K562 (cell line): ENCODE measurements around the gene KIF7. TPM values are rescaled to one million over a fixed set of nuclear protein-coding genes. Genes with fewer than 3 reads are reported as not detected.
A peak's percentile ranks its signal among the peaks of the same experiment; 100 is the strongest.

Experiments used
- ATAC-seq: fragments of 200-7000 bp; cut with Tn5 transposase; 3 replicates; pipeline ENCODE4 v1.9.1; 2020; ENCODE audit warnings: moderate library complexity
- BruUV-seq: library from RNA; stranded (reverse); fragments of 400-500 nt; replicated peaks from 2 replicates; lab custom pipeline; 2021; lab: Mats Ljungman, UMichigan
- CTCF ChIA-PET: fragments of 300-600 bp; formaldehyde crosslinking; extraction: SDS; loops from one replicate; lab custom pipeline; 2021; ENCODE audit warnings: low intra/inter-chr PET ratio; lab: Yijun Ruan, JAX
- POLR2A ChIA-PET: fragments of 300-600, 350-650 bp; sonication (Branson Sonifier 250); formaldehyde crosslinking; extraction: SDS; loops from one replicate; lab custom pipeline; 2021; ENCODE audit warnings: antibody characterized with exemption, inconsistent platforms; lab: Yijun Ruan, JAX
- DNase-seq, 4 experiments: peaks; one replicate each; pipeline versions ENCODE4 v3.0.0 to v3.0.0-alpha.2; 2011 to 2018; ENCODE audit warnings: low spot score in 3 of 4, mixed read lengths in 3 of 4; ENCODE audit errors: extremely low read depth in 1 of 4
- FAIRE-seq: peaks from 2 replicates; lab custom pipeline; 2011; peaks lifted over from hg19 to GRCh38; lab: Jason Lieb, UNC
- H2AFZ ChIP-seq: 2 replicates; pipeline ENCODE4 v1.6.0; 2011; ENCODE audit warnings: low read depth, low read length, control low read depth, inconsistent platforms
- H3K27ac ChIP-seq: fragments of 200-600 bp; 3 replicates; pipeline ENCODE4 v1.8.0; 2011; ENCODE audit warnings: low read depth, mild to moderate bottlenecking, control low read depth, inconsistent platforms, low read length, moderate library complexity, mixed read lengths; ENCODE audit errors: extremely low read depth
- H3K27me3 ChIP-seq, 2 experiments: fragments of 300-600 bp in 1 of 2; 2 replicates in 1 of 2; 3 replicates in 1 of 2; pipeline versions ENCODE4 v1.6.0 to v1.8.0; 2011; ENCODE audit warnings: inconsistent platforms in 2 of 2, low read length in 2 of 2, mild to moderate bottlenecking in 1 of 2, mixed read lengths in 1 of 2, moderate library complexity in 1 of 2; ENCODE audit not compliant: control insufficient read depth in 2 of 2, insufficient read depth in 2 of 2
- H3K36me3 ChIP-seq: fragments of 300-600 bp; 3 replicates; pipeline ENCODE4 v1.8.0; 2011; ENCODE audit warnings: mild to moderate bottlenecking, low read length, inconsistent platforms; ENCODE audit not compliant: control insufficient read depth, insufficient read depth
- H3K4me1 ChIP-seq, 2 experiments: fragments of 200-600 bp in 1 of 2; replicated peaks in 1 of 2; 2 replicates in 1 of 2; 3 replicates in 1 of 2; pipeline versions ENCODE4 v1.5.1 to v1.8.0; 2011; ENCODE audit warnings: inconsistent platforms in 2 of 2, low read length in 2 of 2, mild to moderate bottlenecking in 1 of 2, mixed read lengths in 1 of 2, moderate library complexity in 1 of 2; ENCODE audit not compliant: control insufficient read depth in 2 of 2, insufficient read depth in 2 of 2
- H3K4me2 ChIP-seq: 2 replicates; pipeline ENCODE4 v1.6.1; 2011; ENCODE audit warnings: low read length, control low read depth, inconsistent platforms, mixed read lengths; ENCODE audit not compliant: insufficient read depth
- H3K4me3 ChIP-seq: fragments of 200-600 bp; sonication (generic), shearing (Covaris generic); 2 replicates; pipeline ENCODE4 v1.5.1; 2016; ENCODE audit warnings: control low read depth, inconsistent platforms
- H3K79me2 ChIP-seq: fragments of 200-600 bp; 3 replicates; pipeline ENCODE4 v1.8.0; 2011; ENCODE audit warnings: low read length, inconsistent platforms; ENCODE audit not compliant: control insufficient read depth, insufficient read depth
- H3K9ac ChIP-seq, 2 experiments: 2 replicates each; pipeline versions ENCODE4 v1.6.0 to v1.6.1; 2011; ENCODE audit warnings: low read depth in 2 of 2, low read length in 2 of 2, control low read depth in 1 of 2, inconsistent platforms in 1 of 2, mild to moderate bottlenecking in 1 of 2, mixed read lengths in 1 of 2; ENCODE audit not compliant: insufficient read depth in 1 of 2
- H3K9me1 ChIP-seq: one replicate; pipeline ENCODE4 v1.6.0; 2011; ENCODE audit warnings: inconsistent platforms, mild to moderate bottlenecking, low read length, moderate library complexity; ENCODE audit not compliant: control insufficient read depth, insufficient read depth
- H3K9me3 ChIP-seq: replicated peaks from 2 replicates; pipeline ENCODE4 v1.5.1; 2011; ENCODE audit warnings: low read depth, low read length, inconsistent platforms; ENCODE audit not compliant: control insufficient read depth, insufficient read depth
- H4K20me1 ChIP-seq: replicated peaks from 2 replicates; pipeline ENCODE4 v1.6.1; 2011; ENCODE audit warnings: low read length, inconsistent platforms, mixed read lengths; ENCODE audit not compliant: control insufficient read depth, insufficient read depth
- NKRF ChIP-seq: fragments of 450-650 bp; IDR thresholded peaks from 2 replicates; pipeline ENCODE4 v1.6.1; 2016; ENCODE audit warnings: borderline replicate concordance
- POLR2A ChIP-seq: fragments of 450-650 bp; conservative IDR thresholded peaks from 2 replicates; pipeline ENCODE4 v1.6.1; 2016
- POLR2G ChIP-seq: fragments of 200-400 bp; formaldehyde crosslinking; IDR thresholded peaks from 2 replicates; pipeline ENCODE4 v1.6.1; 2017; ENCODE audit warnings: low read depth, mild to moderate bottlenecking, antibody characterized with exemption, low read length, moderate library complexity
- RBM22 ChIP-seq: fragments of 200-400 bp; formaldehyde crosslinking; IDR thresholded peaks from 2 replicates; pipeline ENCODE4 v1.6.1; 2018; ENCODE audit warnings: low read length, low read depth; ENCODE audit not compliant: poor library complexity, severe bottlenecking
- SUPT5H ChIP-seq: fragments of 450-650 bp; IDR thresholded peaks from 2 replicates; pipeline ENCODE4 v1.6.1; 2016
- ZBTB33 ChIP-seq: sonication (generic); formaldehyde crosslinking; IDR thresholded peaks from 2 replicates; pipeline ENCODE4 v1.8.1; 2023; ENCODE audit warnings: mild to moderate bottlenecking, missing genetic modification reagents
- ZNF395 ChIP-seq: fragments of 200-800 bp; sonication (Bioruptor generic); IDR thresholded peaks from 2 replicates; pipeline ENCODE4 v1.6.1; 2017; ENCODE audit warnings: missing genetic modification characterization, missing compliant biosample characterization
- WGBS: fragments of 100-300 bp; shearing (Covaris generic); methylation state at CpG from one replicate; pipeline ENCODE4 v1.1.6; 2016; ENCODE audit warnings: low coverage, mixed read lengths; ENCODE audit not compliant: insufficient coverage; ENCODE audit errors: missing lambda C conversion rate; 5-methylcytosine and 5-hydroxymethylcytosine counted together
- in situ Hi-C: fragments of 300-500 bp; cut with MboI; formaldehyde crosslinking; loops from 4 replicates; pipeline ENCODE4 v1.15.0; 2018; ENCODE audit warnings: inconsistent platforms, mixed read lengths
- intact Hi-C: fragments of 100-400 bp; cut with micrococcal nuclease; formaldehyde crosslinking; loops from 2 replicates; pipeline ENCODE4 v1.14.2; 2022
- polyA plus RNA-seq, 8 experiments: library from polyadenylated mRNA; depleted of rRNA in 4 of 8; stranded (reverse) in 5 of 8; unstranded in 3 of 8; fragments of >200 nt; fragmentation: Nextera tagmentation in 2 of 8; fragmentation: Illumina TruSeq in 1 of 8; extraction: Ambion mirVana in 2 of 8; extraction: Trizol in 1 of 8; gene quantifications; 2 replicates each; pipeline versions ENCODE4 v1.2.1 to v1.2.3, GENCODE V29; 2011 to 2014; ENCODE audit warnings: inconsistent platforms in 1 of 8, missing spikeins in 1 of 8
- total RNA-seq, 7 experiments: library from RNA; depleted of rRNA in 6 of 7; stranded (reverse); fragments of >200 nt in 6 of 7; fragmentation: Illumina TruSeq in 2 of 7; extraction: Trizol in 2 of 7; gene quantifications; 2 replicates each; pipeline versions ENCODE4 v1.2.1 to v1.2.3, GENCODE V29; 2011 to 2021; ENCODE audit warnings: low replicate concordance in 1 of 7

KIF7 gene
- total and polyA plus RNA-seq, 9 of the 15 experiments (the other 6 are each of a cell fraction or from before 2014, with no cell fraction given): 0.04 to 2.0 (median 0.58) TPM

- peaks cover 59% of the 10 kb centered on the region for H3K36me3 ChIP-seq
- no peak overlapping the region for H3K27ac ChIP-seq
- no peaks in the 10 kb centered on the region for H3K9me1 ChIP-seq
- no peak overlapping the region for H3K4me2 ChIP-seq
- FAIRE-seq (no peak), DNase-seq (peak in 1 of 4 experiments; percentile 7), ATAC-seq (peak; percentile 50)
- no peaks in the 10 kb centered on the region for H3K79me2 ChIP-seq
- no peaks in the 10 kb centered on the region for H4K20me1 ChIP-seq
- no peaks in the 10 kb centered on the region; a peak in 1 of 5 replicates for H3K4me1 ChIP-seq
- BruUV-seq: no TSS peak
- peaks cover 5% of the 10 kb centered on the region; the same call in 1 of the 2 replicates for H3K9me3 ChIP-seq
- ChIA-PET CTCF (no interaction called here), POLR2A (interaction anchor here (0.5 to 1.3 kb wide), 3 partner anchors 10 to 21 kb away, joined by 3 read pairs; no protein-coding TSS in a partner anchor)
- in situ Hi-C loops (no loop called here), intact Hi-C loops (no loop called here)
- TF ChIP-seq POLR2A: peak; percentile 31; the same call in 1 of the 2 replicates
- peak; percentile 75 for TF ChIP-seq POLR2G
- TF ChIP-seq ZNF395 (CRISPR knock-in tag): no peak
- no peak for TF ChIP-seq NKRF
- TF ChIP-seq ZBTB33 (CRISPR knock-in tag): 0 out of 2 replicates have a peak, but pooled peaks have one; percentile 12
- peak; percentile 23 for TF ChIP-seq SUPT5H
- TF ChIP-seq RBM22: peak; percentile 69
- 89% methylated on average over 29 of the region's 30 CpGs for WGBS
- H2AFZ ChIP-seq: no peak overlapping the region
- no peak overlapping the region for H3K9ac ChIP-seq
- H3K27me3 ChIP-seq: no peaks in the 10 kb centered on the region
- H3K4me3 ChIP-seq: no peak overlapping the region
These were observed 24.0 kb downstream of the KIF7 start for GRCh38 chr15:89630974-89631901.
